ENCODE measurements around the gene ME2. TPM values are rescaled to one million over a fixed set of nuclear protein-coding genes. Genes with fewer than 3 reads are reported as not detected.

Gene ME2
- total and polyA plus RNA-seq, 2 of the 8 experiments (the other 6 are each of a cell fraction or from before 2014, with no cell fraction given): 54.7 to 66.9 TPM

- Histone ChIP-seq H2AFZ (ENCODE audit: low read length) (no peak overlapping the region), H3K23me2 (ENCODE audit: low read depth, low read length) (no peaks in the 10 kb centered on the region), H2BK12ac (ENCODE audit: low read depth, low read length) (no peak overlapping the region), H3K4me1 (replicated peaks in 1 of 4; ENCODE audit: control insufficient read depth in 3 of 4, insufficient read depth in 4 of 4, low read length in 3 of 4) (no peaks in the 10 kb centered on the region), H3K27ac (ENCODE audit: low read depth, low read length) (no peak overlapping the region), H3K56ac (replicated peaks; ENCODE audit: insufficient read length, low read depth, low read length) (no peak overlapping the region), H2BK5ac (ENCODE audit: low read depth, low read length) (no peak overlapping the region), H3K9ac (replicated peaks in 1 of 4; ENCODE audit: extremely low read depth in 1 of 4, low read depth in 3 of 4, low read length in 3 of 4) (no peak overlapping the region), H3K9me3 (ENCODE audit: insufficient read depth in 2 of 2, low read depth in 1 of 2, low read length in 1 of 2) (no peaks in the 10 kb centered on the region), H4K5ac (ENCODE audit: insufficient read length, low read depth, low read length) (no peak overlapping the region), H4K8ac (ENCODE audit: extremely low read depth, insufficient read depth, low read length) (no peak overlapping the region), H3K4me3 (ENCODE audit: extremely low read depth in 1 of 4, insufficient read depth in 2 of 4, low read depth in 3 of 4, low read length in 4 of 4) (no peak overlapping the region), H4K20me1 (replicated peaks in 1 of 2; ENCODE audit: control insufficient read depth in 1 of 2, insufficient read depth in 2 of 2, low read length in 2 of 2) (no peaks in the 10 kb centered on the region), H3K14ac (ENCODE audit: insufficient read length) (no peak overlapping the region), H3K27me3 (replicated peaks in 1 of 4; ENCODE audit: control insufficient read depth in 3 of 4, extremely low read depth in 1 of 4, insufficient read depth in 3 of 4, low read length in 3 of 4) (no peaks in the 10 kb centered on the region), H3K79me2 (ENCODE audit: control insufficient read depth in 1 of 2, insufficient read depth in 2 of 2, low read length in 2 of 2) (no peaks in the 10 kb centered on the region), H2BK20ac (ENCODE audit: low read length) (no peak overlapping the region), H4K91ac (replicated peaks; ENCODE audit: insufficient read length, low read length) (no peak overlapping the region), H2BK120ac (replicated peaks; ENCODE audit: low read depth, low read length) (no peak overlapping the region), H2AK5ac (ENCODE audit: low read depth, low read length) (no peak overlapping the region), H3K4ac (replicated peaks; ENCODE audit: insufficient read length, low read depth, low read length) (no peak overlapping the region), H2BK15ac (ENCODE audit: low read length) (no peak overlapping the region), H3K4me2 (ENCODE audit: insufficient read depth in 1 of 2, low read depth in 2 of 2, low read length in 2 of 2) (no peak overlapping the region), H3K79me1 (ENCODE audit: low read depth, low read length) (no peaks in the 10 kb centered on the region), H3K18ac (ENCODE audit: extremely low read depth, low read length) (no peak overlapping the region), H3K36me3 (ENCODE audit: control insufficient read depth in 2 of 4, insufficient read depth in 4 of 4, low read length in 3 of 4) (peaks cover 0 to 18% (median 1%) of the 10 kb centered on the region in 4 experiments; a peak in 5 of 8 replicates), H3K23ac (ENCODE audit: insufficient read length) (no peak overlapping the region)
- DNase-seq (ENCODE audit: low read depth in 1 of 2, low spot score in 2 of 2) (no peak), FAIRE-seq (no peak)
- POLR2A ChIA-PET (ENCODE audit: partially characterized antibody): no interaction called here
- WGBS, 2 experiments (ENCODE audit: extremely low coverage in 1 of 2, insufficient coverage in 1 of 2, insufficient read length in 1 of 2, insufficient replicate concordance in 2 of 2, low coverage in 1 of 2, low lambda C conversion rate in 2 of 2, missing lambda C conversion rate in 1 of 2): 83% methylated on average over 1 of the region's 1 CpG; no CpG with 5 or more reads in 1 of the 2 experiments
- CTCF ChIA-PET (ENCODE audit: partially characterized antibody): no interaction called here
- TF ChIP-seq CTCF (IDR thresholded peaks at IDR 0.05; ENCODE audit: control extremely low read depth in 1 of 3, insufficient read depth in 1 of 3, low read depth in 1 of 3, low read length in 3 of 3) (no peak), RNF2 (IDR thresholded peaks at IDR 0.05; ENCODE audit: borderline replicate concordance, low read depth, low read length, missing control alignments, poor library complexity, severe bottlenecking) (no peak), EZH2 (IDR thresholded peaks at IDR 0.05; ENCODE audit: low read depth, low read length, severe bottlenecking) (no peak), CHD2 (IDR thresholded peaks at IDR 0.05; ENCODE audit: low read length) (no peak), TAF7 (optimal IDR thresholded peaks at IDR 0.05; ENCODE audit: borderline replicate concordance, low read depth, low read length) (no peak), SRF (IDR thresholded peaks at IDR 0.05; ENCODE audit: low read depth, low read length) (no peak), KDM1A (IDR thresholded peaks at IDR 0.05; ENCODE audit: borderline replicate concordance, low read length) (no peak), RXRA (IDR thresholded peaks at IDR 0.05; ENCODE audit: insufficient read depth, low read depth, low read length) (no peak), JUN (IDR thresholded peaks at IDR 0.05; ENCODE audit: low read depth, low read length) (no peak), SIRT6 (IDR thresholded peaks at IDR 0.05; ENCODE audit: low read length) (no peak), FOSL1 (IDR thresholded peaks at IDR 0.05; ENCODE audit: insufficient read depth, low read depth, low read length) (no peak), TBP (IDR thresholded peaks at IDR 0.05; ENCODE audit: low read depth, low read length) (no peak)
Observed at GRCh38 chr18:50947899-50948298, 69.0 kb downstream of the ME2 start.

Data from H1 (cell line).